Prostate gland (tissue), 2 donors: Measurements from ENCODE around the gene INPP4B.

Experiments
- CTCF ChIP-seq, 4 experiments: fragments of 200-600 bp in 2 of 4; fragments of 450-650 bp in 2 of 4; sonication (generic) in 2 of 4; IDR thresholded peaks; 1 replicate in 3 of 4; 2 replicates in 1 of 4; pipeline ENCODE4 v1.5.1; 2016 to 2019; ENCODE audit warnings: antibody characterized with exemption in 4 of 4, mild to moderate bottlenecking in 2 of 4, moderate library complexity in 2 of 4
- POLR2AphosphoS5 ChIP-seq: sonication (generic); formaldehyde crosslinking; IDR thresholded peaks from one replicate; pipeline ENCODE4 v1.6.1; 2017; ENCODE audit warnings: antibody characterized with exemption

GRCh38 chr4:142104041-142104440, 742.1 kb downstream of the INPP4B start:
- TF ChIP-seq CTCF (IDR thresholded peaks at IDR 0.05) (no peak), POLR2AphosphoS5 (no peak)
